Measurements from ENCODE around the gene AGMO. TPM values are rescaled to one million over a fixed set of nuclear protein-coding genes. Genes with fewer than 3 reads are reported as not detected.

Gene AGMO
- total RNA-seq, 2 experiments from 2014 or later: not detected

- H3K4me3 Mint-ChIP-seq: no peak overlapping the region
- no peaks in the 10 kb centered on the region for H3K27me3 Mint-ChIP-seq
- intact Hi-C loops (cut with micrococcal nuclease): no loop called here
- TF ChIP-seq CTCF (IDR thresholded peaks at IDR 0.05): no peak
- ChIA-PET CTCF (no interaction called here), POLR2A (no interaction called here)
- H3K36me3 Mint-ChIP-seq (ENCODE audit: low read depth): no peaks in the 10 kb centered on the region
- ATAC-seq (no peak), DNase-seq (no peak)
- H3K4me1 Mint-ChIP-seq (ENCODE audit: low read depth): no peaks in the 10 kb centered on the region
- H3K9me3 Mint-ChIP-seq: peaks cover 5% of the 10 kb centered on the region
- H3K27ac Mint-ChIP-seq: no peak overlapping the region
These were observed 19.6 kb upstream of the AGMO start for GRCh38 chr7:15581352-15581951.

GRCh38 chr7:15580604-15581351, 19.0 kb upstream of the AGMO start:
- POLR2A ChIA-PET: no interaction called here
- no peaks in the 10 kb centered on the region for H3K4me1 Mint-ChIP-seq (ENCODE audit: low read depth)
- no peaks in the 10 kb centered on the region for H3K27me3 Mint-ChIP-seq
- no peaks in the 10 kb centered on the region for H3K36me3 Mint-ChIP-seq (ENCODE audit: low read depth)
- intact Hi-C loops (cut with micrococcal nuclease): no loop called here
- no peak overlapping the region for H3K4me3 Mint-ChIP-seq
- DNase-seq (no peak), ATAC-seq (no peak)
- no peak overlapping the region for H3K27ac Mint-ChIP-seq
- TF ChIP-seq CTCF (IDR thresholded peaks at IDR 0.05): no peak
- CTCF ChIA-PET: no interaction called here
- peaks cover 5% of the 10 kb centered on the region for H3K9me3 Mint-ChIP-seq

GRCh38 chr7:15577600-15577999, 15.8 kb upstream of the AGMO start:
- H3K36me3 Mint-ChIP-seq (ENCODE audit: low read depth): no peaks in the 10 kb centered on the region
- ChIA-PET POLR2A (no interaction called here), CTCF (interaction anchor here (0.6 kb wide), 1 partner anchor 21 kb away, joined by 3 read pairs; no protein-coding TSS in a partner anchor)
- TF ChIP-seq CTCF (IDR thresholded peaks at IDR 0.05): no peak
- intact Hi-C loops (cut with micrococcal nuclease): no loop called here
- ATAC-seq (no peak), DNase-seq (no peak)
- H3K4me3 Mint-ChIP-seq: no peak overlapping the region
- H3K9me3 Mint-ChIP-seq: peaks cover 8% of the 10 kb centered on the region
- no peaks in the 10 kb centered on the region for H3K27me3 Mint-ChIP-seq
- no peak overlapping the region for H3K27ac Mint-ChIP-seq
- H3K4me1 Mint-ChIP-seq (ENCODE audit: low read depth): no peaks in the 10 kb centered on the region

- no peak for TF ChIP-seq CTCF (IDR thresholded peaks at IDR 0.05)
- ChIA-PET CTCF (no interaction called here), POLR2A (no interaction called here)
- intact Hi-C loops (cut with micrococcal nuclease): no loop called here
- H3K36me3 Mint-ChIP-seq (ENCODE audit: low read depth): no peaks in the 10 kb centered on the region
- H3K9me3 Mint-ChIP-seq: peaks cover 10% of the 10 kb centered on the region
- no peaks in the 10 kb centered on the region for H3K4me1 Mint-ChIP-seq (ENCODE audit: low read depth)
- no peak for DNase-seq
- no peak overlapping the region for H3K27ac Mint-ChIP-seq
- ATAC-seq: no peak
- no peaks in the 10 kb centered on the region for H3K27me3 Mint-ChIP-seq
- H3K4me3 Mint-ChIP-seq: no peak overlapping the region
These were observed 9.6 kb upstream of the AGMO start for GRCh38 chr7:15571301-15571878.

- no peak for TF ChIP-seq CTCF (IDR thresholded peaks at IDR 0.05)
- Mint-ChIP-seq H3K9me3 (peaks cover 3% of the 10 kb centered on the region), H3K4me3 (no peak overlapping the region), H3K27ac (no peak overlapping the region), H3K4me1 (ENCODE audit: low read depth) (no peaks in the 10 kb centered on the region), H3K27me3 (no peaks in the 10 kb centered on the region), H3K36me3 (ENCODE audit: low read depth) (no peaks in the 10 kb centered on the region)
- CTCF ChIA-PET: no interaction called here
- POLR2A ChIA-PET: no interaction called here
- no peak for ATAC-seq
- intact Hi-C loops (cut with micrococcal nuclease): no loop called here
- no peak for DNase-seq
These were observed 5.8 kb upstream of the AGMO start for GRCh38 chr7:15567652-15568051.
